CD4-positive, alpha-beta T cell treated with Interleukin-10 for 1 hour (primary cell): Measurements from ENCODE around the gene BCAR3.
"Not testable (repeated sequence)": the region's sequence is repeated elsewhere in the genome, so short reads cannot be mapped to it uniquely, and the experiment has no call there.

Experiments
- DNase-seq: peaks from one replicate; pipeline ENCODE4 v3.0.0-alpha.2; 2020

BCAR3 gene

GRCh38 chr1:93574511-93574910, 107.1 kb downstream of the BCAR3 start:
- no peak for DNase-seq

GRCh38 chr1:93573940-93574469, 107.6 kb downstream of the BCAR3 start:
- DNase-seq: no peak

GRCh38 chr1:93571623-93572310, 109.9 kb downstream of the BCAR3 start:
- DNase-seq: no peak

GRCh38 chr1:93569489-93569888, 112.1 kb downstream of the BCAR3 start:
- no peak for DNase-seq

GRCh38 chr1:93567255-93567918, 114.2 kb downstream of the BCAR3 start:
- no peak for DNase-seq

GRCh38 chr1:93566227-93566626, 115.4 kb downstream of the BCAR3 start:
- DNase-seq: no peak

GRCh38 chr1:93565496-93566206, 116.0 kb downstream of the BCAR3 start:
- no peak for DNase-seq

GRCh38 chr1:93559695-93560094, 121.9 kb downstream of the BCAR3 start:
- DNase-seq: no peak

GRCh38 chr1:93559045-93559444, 122.6 kb downstream of the BCAR3 start:
- DNase-seq: no peak

- DNase-seq: no peak
Observed at GRCh38 chr1:93556291-93556690, 125.3 kb downstream of the BCAR3 start.

- DNase-seq: no peak
Observed at GRCh38 chr1:93554883-93555872, 126.5 kb downstream of the BCAR3 start.

GRCh38 chr1:93553886-93554490, 127.6 kb downstream of the BCAR3 start:
- DNase-seq: not testable (repeated sequence)

GRCh38 chr1:93552741-93553455, 128.7 kb downstream of the BCAR3 start:
- DNase-seq: no peak

GRCh38 chr1:93549811-93550210, 131.8 kb downstream of the BCAR3 start:
- no peak for DNase-seq

GRCh38 chr1:93549131-93549530, 132.5 kb downstream of the BCAR3 start:
- DNase-seq: no peak

GRCh38 chr1:93546162-93546863, 135.3 kb downstream of the BCAR3 start:
- no peak for DNase-seq

GRCh38 chr1:93542398-93542797, 139.2 kb downstream of the BCAR3 start:
- DNase-seq: no peak

GRCh38 chr1:93541045-93541444, 140.6 kb downstream of the BCAR3 start:
- DNase-seq: no peak

- no peak for DNase-seq
Observed at GRCh38 chr1:93537924-93538323, 143.7 kb downstream of the BCAR3 start.

- no peak for DNase-seq
Observed at GRCh38 chr1:93537396-93537795, 144.2 kb downstream of the BCAR3 start.

GRCh38 chr1:93533677-93534076, 148.0 kb downstream of the BCAR3 start:
- no peak for DNase-seq
